Hepatocyte (in vitro differentiated cells): Measurements from ENCODE around the gene PHF2. TPM values are rescaled to one million over a fixed set of nuclear protein-coding genes. Genes with fewer than 3 reads are reported as not detected.

Experiments used
- DNase-seq: peaks from one replicate; pipeline ENCODE4 v3.0.0-alpha.2; 2016; ENCODE audit warnings: low spot score
- H2AFZ ChIP-seq: fragments of 200-600 bp; sonication (generic); 2 replicates; pipeline ENCODE4 v1.6.0; 2016; ENCODE audit warnings: antibody characterized with exemption, mild to moderate bottlenecking
- H3K27ac ChIP-seq: fragments of 200-600 bp; sonication (generic); 2 replicates; pipeline ENCODE4 v1.5.1; 2016; ENCODE audit warnings: mild to moderate bottlenecking
- H3K27me3 ChIP-seq: fragments of 200-600 bp; sonication (generic); 2 replicates; pipeline ENCODE4 v1.6.1; 2016
- H3K36me3 ChIP-seq: fragments of 200-600 bp; sonication (generic); replicated peaks from 2 replicates; pipeline ENCODE4 v1.5.1; 2016; ENCODE audit warnings: low read depth; ENCODE audit not compliant: insufficient read depth
- H3K4me1 ChIP-seq: fragments of 200-600 bp; sonication (generic); 2 replicates; pipeline ENCODE4 v1.5.1; 2016; ENCODE audit warnings: mild to moderate bottlenecking, moderate library complexity; ENCODE audit not compliant: insufficient read depth
- H3K4me2 ChIP-seq: fragments of 200-600 bp; sonication (generic); 2 replicates; pipeline ENCODE4 v1.6.0; 2016
- H3K4me3 ChIP-seq: fragments of 200-600 bp; sonication (generic); 2 replicates; pipeline ENCODE4 v1.5.1; 2016; ENCODE audit warnings: mild to moderate bottlenecking
- H3K79me2 ChIP-seq: fragments of 200-600 bp; sonication (generic); 2 replicates; pipeline ENCODE4 v1.6.0; 2017; ENCODE audit warnings: mild to moderate bottlenecking
- H3K9me2 ChIP-seq: fragments of 200-600 bp; sonication (generic); replicated peaks from 2 replicates; pipeline ENCODE4 v1.6.0; 2017; ENCODE audit warnings: mild to moderate bottlenecking; ENCODE audit not compliant: insufficient read depth
- H3K9me3 ChIP-seq: fragments of 200-600 bp; sonication (generic); 2 replicates; pipeline ENCODE4 v1.5.1; 2016; ENCODE audit warnings: low read depth, mild to moderate bottlenecking
- H4K20me1 ChIP-seq: fragments of 200-600 bp; sonication (generic); 2 replicates; pipeline ENCODE4 v1.6.0; 2016; ENCODE audit warnings: mild to moderate bottlenecking; ENCODE audit not compliant: insufficient read depth, poor library complexity, severe bottlenecking
- EZH2 ChIP-seq: fragments of 200-600 bp; sonication (generic); IDR thresholded peaks from 2 replicates; pipeline ENCODE4 v1.6.1; 2016; ENCODE audit warnings: antibody characterized with exemption, mild to moderate bottlenecking, borderline replicate concordance
- EZH2phosphoT487 ChIP-seq: fragments of 200-600 bp; sonication (generic); IDR thresholded peaks from one replicate; pipeline ENCODE4 v1.6.1; 2018; ENCODE audit warnings: antibody characterized with exemption, mild to moderate bottlenecking, low read depth, moderate library complexity; ENCODE audit not compliant: unreplicated experiment, severe bottlenecking
- WGBS: methylation state at CpG from one replicate; pipeline ENCODE4 v1.1.6; 2016; ENCODE audit warnings: low lambda C conversion rate; ENCODE audit errors: missing lambda C conversion rate; 5-methylcytosine and 5-hydroxymethylcytosine counted together
- polyA plus RNA-seq: library from polyadenylated mRNA; unstranded; fragments of >200 nt; fragmentation: Nextera tagmentation; extraction: Ambion mirVana; gene quantifications from 2 replicates; pipeline ENCODE4 v1.2.1, GENCODE V29; 2016
- total RNA-seq: library from RNA; depleted of rRNA; stranded (reverse); fragments of >200 nt; gene quantifications from 2 replicates; pipeline ENCODE4 v1.2.3, GENCODE V29; 2014
- TF ChIP-seq, protein P1 (sequence below): fragments of 200-600 bp; sonication (generic); IDR thresholded peaks from 2 replicates; pipeline ENCODE4 v1.5.1; 2016; ENCODE audit warnings: antibody characterized with exemption, mild to moderate bottlenecking; ENCODE audit not compliant: poor library complexity

Gene PHF2
- total and polyA plus RNA-seq, 2 experiments from 2014 or later: 10.5 to 19.8 TPM

DNA sequence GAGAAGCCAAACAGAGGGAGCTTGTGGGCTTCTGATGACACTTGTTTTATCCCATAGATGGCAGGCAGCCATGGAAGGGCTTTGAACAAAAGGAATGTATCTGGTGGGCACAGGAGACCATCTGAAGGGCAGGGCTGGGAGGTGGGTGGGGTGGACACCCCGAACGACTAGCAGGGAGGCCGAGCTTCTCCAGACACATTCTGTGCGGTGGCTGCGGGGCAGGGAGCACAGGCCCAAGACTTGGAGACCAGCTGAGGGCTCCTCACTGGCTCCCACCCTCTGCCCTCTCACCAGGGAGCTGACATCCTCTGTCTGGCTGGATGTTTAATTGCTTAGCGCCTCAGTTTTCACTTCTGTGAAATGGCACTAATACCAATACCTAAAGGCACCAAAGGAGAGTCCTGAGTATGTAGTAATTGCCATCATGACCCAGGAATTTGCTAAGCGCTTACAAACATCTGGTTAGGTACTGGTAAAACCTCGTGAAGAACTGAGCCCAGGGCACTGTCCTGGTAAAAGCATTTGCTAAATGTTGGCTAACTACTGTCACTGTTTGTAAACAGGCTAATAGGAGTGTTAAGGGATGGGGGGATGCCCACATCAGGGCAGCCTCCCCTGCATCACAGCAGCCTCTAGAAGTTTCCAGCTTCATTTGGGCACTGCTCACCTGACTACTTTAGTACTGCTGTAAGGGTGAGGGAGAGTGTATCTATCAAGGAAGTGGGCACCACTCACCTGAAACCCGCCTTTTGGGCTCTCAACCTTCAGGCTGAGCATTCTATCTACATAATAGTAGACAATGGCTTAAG, 2.1 kb upstream of the PHF2 start:
- H2AFZ ChIP-seq: no peak overlapping the region
- no peaks in the 10 kb centered on the region for H3K9me3 ChIP-seq
- peaks cover 26% of the 10 kb centered on the region for H3K4me1 ChIP-seq
- H3K4me3 ChIP-seq: no peak overlapping the region
- no peaks in the 10 kb centered on the region for H3K9me2 ChIP-seq
- DNase-seq: no peak
- H3K4me2 ChIP-seq: peak overlapping the region; percentile 99
- H3K27me3 ChIP-seq: no peaks in the 10 kb centered on the region
- H4K20me1 ChIP-seq: peaks cover 16% of the 10 kb centered on the region
- no peak overlapping the region for H3K27ac ChIP-seq
- H3K36me3 ChIP-seq: no peaks in the 10 kb centered on the region
- WGBS: 93% methylated on average over 9 of the region's 9 CpGs
- TF ChIP-seq, protein P1, sequence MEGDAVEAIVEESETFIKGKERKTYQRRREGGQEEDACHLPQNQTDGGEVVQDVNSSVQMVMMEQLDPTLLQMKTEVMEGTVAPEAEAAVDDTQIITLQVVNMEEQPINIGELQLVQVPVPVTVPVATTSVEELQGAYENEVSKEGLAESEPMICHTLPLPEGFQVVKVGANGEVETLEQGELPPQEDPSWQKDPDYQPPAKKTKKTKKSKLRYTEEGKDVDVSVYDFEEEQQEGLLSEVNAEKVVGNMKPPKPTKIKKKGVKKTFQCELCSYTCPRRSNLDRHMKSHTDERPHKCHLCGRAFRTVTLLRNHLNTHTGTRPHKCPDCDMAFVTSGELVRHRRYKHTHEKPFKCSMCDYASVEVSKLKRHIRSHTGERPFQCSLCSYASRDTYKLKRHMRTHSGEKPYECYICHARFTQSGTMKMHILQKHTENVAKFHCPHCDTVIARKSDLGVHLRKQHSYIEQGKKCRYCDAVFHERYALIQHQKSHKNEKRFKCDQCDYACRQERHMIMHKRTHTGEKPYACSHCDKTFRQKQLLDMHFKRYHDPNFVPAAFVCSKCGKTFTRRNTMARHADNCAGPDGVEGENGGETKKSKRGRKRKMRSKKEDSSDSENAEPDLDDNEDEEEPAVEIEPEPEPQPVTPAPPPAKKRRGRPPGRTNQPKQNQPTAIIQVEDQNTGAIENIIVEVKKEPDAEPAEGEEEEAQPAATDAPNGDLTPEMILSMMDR: no peak
- TF ChIP-seq EZH2 (no peak), EZH2phosphoT487 (no peak)
- H3K79me2 ChIP-seq: peaks cover 45% of the 10 kb centered on the region

DNA sequence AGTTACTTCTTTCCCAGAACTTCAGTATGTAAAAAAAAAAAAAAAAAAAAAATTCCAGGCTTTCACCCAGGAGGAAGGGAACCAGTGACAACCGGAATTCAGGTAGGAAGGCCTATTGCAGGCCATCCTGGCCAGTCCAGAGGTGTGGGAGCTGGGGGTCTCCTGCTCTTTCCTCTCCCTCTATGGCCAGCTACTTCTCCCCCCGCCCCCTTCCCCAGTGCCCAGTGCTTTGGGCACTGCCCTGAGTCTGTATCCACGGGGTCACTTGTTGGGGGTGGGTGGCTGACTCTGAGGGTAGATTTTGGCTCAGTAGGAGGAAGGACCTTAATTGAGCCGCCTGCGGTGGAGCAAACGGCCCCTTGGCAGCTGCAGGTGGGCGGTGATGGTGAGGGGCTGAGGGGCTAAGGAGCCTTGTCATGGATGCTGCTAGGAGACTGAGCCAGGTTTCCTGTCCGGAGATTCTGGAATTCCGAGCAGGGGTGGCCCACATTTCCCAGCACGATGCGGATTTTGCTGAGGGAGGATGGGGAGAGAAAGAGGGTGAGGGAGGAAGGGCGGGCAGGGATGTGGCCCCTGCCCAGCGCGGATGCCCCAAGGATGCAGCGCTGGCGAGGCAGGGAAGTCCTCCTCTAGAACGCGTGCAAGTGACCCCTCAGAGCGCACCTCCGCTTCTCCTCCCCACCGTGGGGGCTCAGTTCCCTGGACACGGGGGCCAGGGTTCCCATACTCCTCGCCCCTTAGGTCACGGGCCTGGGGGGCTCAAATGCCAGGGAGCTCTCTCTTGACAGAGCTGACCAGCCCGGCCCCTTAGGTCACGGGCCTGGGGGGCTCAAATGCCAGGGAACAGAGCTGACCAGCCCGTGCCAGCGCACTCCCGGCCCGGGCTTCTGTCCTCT, 1.2 kb upstream of the PHF2 start:
- Histone ChIP-seq H3K4me3 (peak overlapping the region; percentile 97), H3K4me2 (peak overlapping the region; percentile 99), H2AFZ (peak overlapping the region; percentile 95), H4K20me1 (peaks cover 23% of the 10 kb centered on the region), H3K27me3 (no peaks in the 10 kb centered on the region), H3K27ac (peak overlapping the region; percentile 94), H3K36me3 (no peaks in the 10 kb centered on the region), H3K9me3 (no peaks in the 10 kb centered on the region), H3K79me2 (peaks cover 54% of the 10 kb centered on the region), H3K4me1 (peaks cover 28% of the 10 kb centered on the region), H3K9me2 (no peaks in the 10 kb centered on the region)
- TF ChIP-seq EZH2 (no peak), EZH2phosphoT487 (no peak)
- TF ChIP-seq, protein P1: no peak
- DNase-seq: no peak
- WGBS: 26% methylated on average over 27 of the region's 30 CpGs

DNA sequence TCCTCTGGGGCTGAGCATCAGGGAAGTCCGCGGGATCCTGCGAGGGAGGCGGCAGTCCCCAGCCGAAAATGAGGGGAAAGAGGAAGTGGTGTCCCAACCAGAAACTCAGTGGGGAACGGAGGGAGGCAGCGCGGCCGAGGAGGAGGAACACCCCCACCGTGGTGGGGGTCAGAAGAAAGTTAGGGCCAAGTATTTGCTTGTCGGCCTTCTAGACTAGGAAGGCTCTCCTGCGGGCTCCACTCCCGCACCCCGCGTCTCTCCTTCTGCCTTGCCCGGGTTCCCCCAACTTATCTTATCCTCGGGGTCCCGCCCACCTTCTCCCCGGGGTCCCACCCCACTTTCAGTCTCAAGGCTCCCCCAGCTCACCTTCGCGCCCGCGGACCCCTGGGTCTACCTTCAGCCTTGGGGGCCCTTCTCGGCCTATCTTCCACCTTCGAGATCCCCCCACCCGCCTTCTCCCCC, 557 bp upstream of the PHF2 start:
- peaks cover 26% of the 10 kb centered on the region for H4K20me1 ChIP-seq
- peak overlapping the region; percentile 94 for H3K27ac ChIP-seq
- no peaks in the 10 kb centered on the region for H3K27me3 ChIP-seq
- peaks cover 35% of the 10 kb centered on the region for H3K4me1 ChIP-seq
- H3K9me2 ChIP-seq: no peaks in the 10 kb centered on the region
- H3K4me3 ChIP-seq: peak overlapping the region; percentile 97
- H3K79me2 ChIP-seq: peaks cover 61% of the 10 kb centered on the region
- peak overlapping the region; percentile 95 for H2AFZ ChIP-seq
- peak overlapping the region; percentile 99 for H3K4me2 ChIP-seq
- no peaks in the 10 kb centered on the region for H3K9me3 ChIP-seq
- 4% methylated on average over 10 of the region's 26 CpGs for WGBS
- TF ChIP-seq EZH2: no peak
- no peak for TF ChIP-seq EZH2phosphoT487
- TF ChIP-seq, protein P1: no peak
- DNase-seq: peak; percentile 64
- no peaks in the 10 kb centered on the region for H3K36me3 ChIP-seq
